HG02981 (cell line): ENCODE results near the gene IFITM1.
"Not testable (repeated sequence)": the region's sequence is repeated elsewhere in the genome, so short reads cannot be mapped to it uniquely, and the experiment has no call there.

Experiments used
- ATAC-seq: cut with Tn5 transposase; IDR thresholded peaks from one replicate; pipeline ENCODE4 v1.9.1; 2021; ENCODE audit warnings: mild to moderate bottlenecking, moderate library complexity; ENCODE audit not compliant: unreplicated experiment

IFITM1 gene

GRCh38 chr11:362642-363442, 49.0 kb downstream of the IFITM1 start:
- no peak for ATAC-seq

DNA sequence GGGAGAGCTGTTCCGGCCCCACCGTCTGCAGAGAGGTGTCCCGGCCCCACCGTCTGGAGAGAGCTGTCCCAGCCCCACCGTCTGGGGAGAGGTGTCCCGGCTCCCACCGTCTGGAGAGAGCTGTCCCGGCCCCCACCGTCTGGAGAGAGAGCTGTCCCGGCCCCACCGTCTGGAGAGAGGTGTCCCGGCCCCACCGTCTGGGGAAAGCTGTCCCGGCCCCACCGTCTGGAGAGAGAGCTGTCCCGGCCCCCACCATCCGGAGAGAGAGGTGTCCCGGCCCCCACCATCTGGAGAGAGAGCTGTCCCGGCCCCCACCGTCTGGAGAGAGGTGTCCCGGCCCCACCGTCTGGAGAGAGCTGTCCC, 49.6 kb downstream of the IFITM1 start:
- not testable (repeated sequence) for ATAC-seq

DNA sequence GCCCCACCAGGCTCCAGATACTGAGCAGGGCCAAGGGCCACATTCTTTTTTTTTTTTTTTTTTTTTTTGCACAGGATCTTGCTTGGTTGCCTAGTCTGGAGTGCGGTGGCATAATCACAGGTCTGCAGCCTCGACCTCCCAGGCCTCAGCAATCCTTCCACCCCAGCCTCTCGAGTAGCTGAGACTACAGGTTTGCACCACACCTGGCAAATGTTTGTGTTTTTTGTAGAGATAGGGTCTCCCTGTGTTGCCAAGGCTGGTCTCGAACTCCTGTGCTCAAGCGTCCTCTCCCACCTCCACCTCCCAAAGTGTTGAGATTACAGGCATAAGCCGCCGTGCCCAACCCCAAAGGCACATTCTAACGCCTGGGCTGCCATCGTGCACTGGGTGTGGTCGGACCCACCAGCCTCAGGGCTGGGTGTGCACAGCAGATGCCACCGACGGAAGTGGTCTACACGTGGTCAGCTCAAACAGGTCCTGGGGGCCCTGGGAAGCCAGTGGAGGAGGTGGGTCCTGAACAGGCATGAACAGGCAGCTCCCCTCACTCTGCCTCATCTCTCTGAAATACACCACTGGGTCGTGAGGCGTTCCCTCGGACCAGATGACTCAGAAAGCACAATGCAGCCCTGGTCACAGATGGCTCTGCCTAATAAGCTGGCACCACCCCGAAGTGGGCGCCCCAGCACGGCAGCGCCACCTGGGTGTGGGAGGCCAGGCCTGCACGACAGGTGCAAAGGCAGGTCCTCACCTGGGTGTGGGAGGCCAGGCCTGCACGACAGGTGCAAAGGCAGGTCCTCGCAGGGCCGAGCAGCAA, 50.3 kb downstream of the IFITM1 start:
- ATAC-seq = no peak
